Progenitor cell of endocrine pancreas (in vitro differentiated cells): ENCODE data around the gene TUBA1C. TPM values are rescaled to one million over a fixed set of nuclear protein-coding genes. Genes with fewer than 3 reads are reported as not detected.

Experiments used
- DNase-seq: peaks from one replicate; pipeline ENCODE4 v3.0.0; 2021; ENCODE audit warnings: low spot score; ENCODE audit not compliant: unreplicated experiment
- H3K27ac Mint-ChIP-seq: 2 replicates; pipeline ENCODE4 v1.8.0; 2021; ENCODE audit warnings: mild to moderate bottlenecking, moderate library complexity, mixed read lengths
- H3K27me3 Mint-ChIP-seq: 2 replicates; pipeline ENCODE4 v1.8.0; 2021; ENCODE audit warnings: mixed read lengths
- H3K36me3 Mint-ChIP-seq: 2 replicates; pipeline ENCODE4 v1.8.0; 2022; ENCODE audit warnings: mixed read lengths; ENCODE audit not compliant: insufficient read depth
- H3K4me1 Mint-ChIP-seq: 2 replicates; pipeline ENCODE4 v1.8.0; 2021; ENCODE audit warnings: low read depth, mixed read lengths
- H3K4me3 Mint-ChIP-seq: 2 replicates; pipeline ENCODE4 v1.8.0; 2021; ENCODE audit warnings: low read depth, mild to moderate bottlenecking, moderate library complexity, mixed read lengths
- H3K9me3 Mint-ChIP-seq: 2 replicates; pipeline ENCODE4 v1.8.0; 2021; ENCODE audit warnings: low read depth, mixed read lengths
- total RNA-seq: library from RNA; stranded (reverse); gene quantifications from 2 replicates; pipeline ENCODE4 v1.2.1, GENCODE V29; 2021
- TF ChIP-seq, protein P1 (sequence below): fragments of 200-600 bp; sonication (generic); IDR thresholded peaks from one replicate; pipeline ENCODE4 v1.5.0; 2021; ENCODE audit warnings: antibody characterized with exemption, mild to moderate bottlenecking; ENCODE audit not compliant: unreplicated experiment

TUBA1C gene
- total RNA-seq, 1 donor from 2014 or later, result 128 TPM

DNA sequence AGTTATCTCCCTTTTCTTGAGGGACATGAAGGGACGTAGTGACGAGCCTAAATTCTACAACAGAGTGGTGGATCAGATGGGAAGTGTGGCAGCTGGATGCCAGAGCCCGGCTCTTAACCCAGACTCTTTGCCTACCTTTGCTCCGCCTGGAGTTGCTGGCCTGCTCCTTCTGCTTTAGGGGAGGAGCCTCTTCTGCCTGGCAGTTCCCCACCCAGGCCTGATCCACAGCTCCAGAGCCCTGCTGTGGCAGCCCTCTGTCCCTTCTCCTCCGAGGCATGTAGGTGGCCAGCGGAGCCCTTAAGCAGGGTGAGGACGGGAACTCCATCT lies 27.8 kb downstream of the TUBA1C start:
- H3K4me1 Mint-ChIP-seq, result peaks cover 4% of the 10 kb centered on the region
- H3K9me3 Mint-ChIP-seq, result no peaks in the 10 kb centered on the region
- H3K27ac Mint-ChIP-seq, result no peak overlapping the region
- peaks cover 70% of the 10 kb centered on the region for H3K27me3 Mint-ChIP-seq
- no peak overlapping the region for H3K4me3 Mint-ChIP-seq
- H3K36me3 Mint-ChIP-seq, result no peaks in the 10 kb centered on the region
- DNase-seq, result no peak
- TF ChIP-seq, protein P1, sequence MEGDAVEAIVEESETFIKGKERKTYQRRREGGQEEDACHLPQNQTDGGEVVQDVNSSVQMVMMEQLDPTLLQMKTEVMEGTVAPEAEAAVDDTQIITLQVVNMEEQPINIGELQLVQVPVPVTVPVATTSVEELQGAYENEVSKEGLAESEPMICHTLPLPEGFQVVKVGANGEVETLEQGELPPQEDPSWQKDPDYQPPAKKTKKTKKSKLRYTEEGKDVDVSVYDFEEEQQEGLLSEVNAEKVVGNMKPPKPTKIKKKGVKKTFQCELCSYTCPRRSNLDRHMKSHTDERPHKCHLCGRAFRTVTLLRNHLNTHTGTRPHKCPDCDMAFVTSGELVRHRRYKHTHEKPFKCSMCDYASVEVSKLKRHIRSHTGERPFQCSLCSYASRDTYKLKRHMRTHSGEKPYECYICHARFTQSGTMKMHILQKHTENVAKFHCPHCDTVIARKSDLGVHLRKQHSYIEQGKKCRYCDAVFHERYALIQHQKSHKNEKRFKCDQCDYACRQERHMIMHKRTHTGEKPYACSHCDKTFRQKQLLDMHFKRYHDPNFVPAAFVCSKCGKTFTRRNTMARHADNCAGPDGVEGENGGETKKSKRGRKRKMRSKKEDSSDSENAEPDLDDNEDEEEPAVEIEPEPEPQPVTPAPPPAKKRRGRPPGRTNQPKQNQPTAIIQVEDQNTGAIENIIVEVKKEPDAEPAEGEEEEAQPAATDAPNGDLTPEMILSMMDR, result no peak

DNA sequence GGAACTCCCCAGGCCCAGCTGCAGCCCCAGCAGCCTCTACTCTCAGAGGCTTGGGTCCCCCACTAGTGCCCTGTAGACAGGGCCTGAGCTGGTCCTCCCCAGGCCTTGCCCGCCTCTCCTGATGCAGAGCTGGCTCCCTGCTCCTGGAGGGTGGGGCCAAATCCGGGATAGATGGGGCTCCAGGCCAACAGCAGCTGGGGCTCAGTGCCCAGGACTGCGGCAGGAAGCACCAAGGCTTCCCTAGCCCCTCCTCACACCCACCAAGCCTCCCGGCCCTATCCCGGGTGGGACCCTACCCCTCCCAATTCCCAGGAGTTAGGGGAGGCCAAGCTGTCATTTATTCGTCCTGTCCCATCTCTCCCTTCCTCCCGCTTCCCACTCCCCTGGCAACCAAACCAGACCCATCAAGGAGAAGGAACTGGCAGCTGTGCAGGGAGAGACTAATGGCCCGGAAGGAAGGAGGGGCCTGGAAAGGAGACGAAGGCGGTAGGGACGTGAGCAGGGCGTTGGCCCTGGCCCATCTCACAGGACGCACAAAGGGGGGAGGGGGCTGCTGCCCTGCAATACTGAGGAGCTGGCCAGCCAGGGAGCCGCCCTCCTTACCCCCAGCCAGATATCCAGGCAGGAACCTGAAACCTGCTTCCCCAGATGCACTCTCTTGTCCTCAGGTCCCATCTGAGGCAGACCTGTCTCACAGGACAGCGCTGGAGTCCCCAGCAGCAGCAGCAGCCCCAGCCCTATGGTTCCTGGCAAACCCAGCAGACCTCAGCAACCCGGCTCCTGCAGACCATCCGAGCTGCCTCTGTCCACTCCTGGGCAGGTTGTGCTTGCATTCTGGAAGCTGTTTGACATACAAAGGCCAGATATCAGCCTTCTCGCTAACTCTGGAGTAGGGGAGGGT lies 28.4 kb downstream of the TUBA1C start:
- TF ChIP-seq, protein P1, result no peak
- H3K9me3 Mint-ChIP-seq, result no peaks in the 10 kb centered on the region
- no peaks in the 10 kb centered on the region for H3K36me3 Mint-ChIP-seq
- H3K4me3 Mint-ChIP-seq, result no peak overlapping the region
- peaks cover 70% of the 10 kb centered on the region for H3K27me3 Mint-ChIP-seq
- no peak overlapping the region for H3K27ac Mint-ChIP-seq
- peaks cover 4% of the 10 kb centered on the region for H3K4me1 Mint-ChIP-seq
- DNase-seq, result no peak

DNA sequence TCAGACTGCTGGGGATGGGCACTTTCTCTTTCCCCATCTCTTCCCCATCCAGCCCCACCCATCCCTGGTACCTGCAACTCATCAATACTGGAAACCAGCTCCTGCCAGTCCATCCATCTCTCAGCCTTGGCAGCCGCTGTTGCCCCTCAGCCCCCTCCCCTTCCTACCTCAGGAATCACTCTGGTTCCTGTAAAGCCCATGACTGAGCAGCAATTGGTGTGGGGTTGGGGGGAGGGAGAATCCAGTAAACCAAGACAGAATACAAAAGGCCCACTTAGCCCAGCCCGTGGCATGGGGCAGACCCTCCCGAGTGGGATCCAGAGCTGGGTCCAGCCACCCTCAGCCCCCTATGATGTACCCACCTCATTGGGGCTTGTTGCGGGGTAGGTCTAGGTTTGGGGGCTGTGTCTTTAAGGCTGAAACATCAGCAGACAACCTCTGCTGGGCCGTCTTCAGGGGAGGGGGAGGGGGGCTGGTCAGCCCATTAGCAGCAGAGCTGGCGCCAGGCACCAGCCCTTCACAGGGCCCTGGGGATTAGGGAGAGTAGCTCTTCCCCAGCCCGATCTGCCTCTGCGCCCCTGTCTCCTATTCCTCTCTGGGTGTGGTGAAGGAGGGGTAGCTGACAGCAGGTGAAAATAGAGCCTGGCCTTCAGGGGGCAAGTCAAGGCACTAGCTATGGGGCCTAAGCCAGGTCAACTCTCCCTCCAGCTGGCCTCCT lies 29.4 kb downstream of the TUBA1C start:
- TF ChIP-seq, protein P1, result no peak

DNA sequence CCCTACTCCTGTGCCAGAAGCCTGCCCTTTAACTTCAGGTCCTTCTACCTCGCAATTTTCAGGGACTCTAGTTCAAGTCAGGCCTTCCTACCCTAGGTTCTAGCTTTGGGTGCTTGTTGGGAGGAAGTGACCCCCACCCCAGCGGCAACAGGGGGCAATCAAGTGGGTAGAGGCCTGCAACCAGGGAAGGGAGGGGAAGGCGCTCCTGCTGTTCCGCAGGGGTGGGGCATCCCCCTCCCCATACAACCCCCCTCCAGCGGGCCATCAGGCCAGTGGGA lies 29.9 kb downstream of the TUBA1C start:
- no peak overlapping the region for H3K4me3 Mint-ChIP-seq
- H3K36me3 Mint-ChIP-seq, result no peaks in the 10 kb centered on the region
- no peak for DNase-seq

More for the DNA sequence above, 29.4 kb downstream of the TUBA1C start:
- no peak for DNase-seq
- H3K36me3 Mint-ChIP-seq, result no peaks in the 10 kb centered on the region
- H3K27me3 Mint-ChIP-seq, result peaks cover 72% of the 10 kb centered on the region
- H3K27ac Mint-ChIP-seq, result no peak overlapping the region
- H3K9me3 Mint-ChIP-seq, result no peaks in the 10 kb centered on the region
- no peak overlapping the region for H3K4me3 Mint-ChIP-seq
- peaks cover 4% of the 10 kb centered on the region for H3K4me1 Mint-ChIP-seq

More for the DNA sequence above, 29.9 kb downstream of the TUBA1C start:
- Mint-ChIP-seq H3K27me3 (peaks cover 72% of the 10 kb centered on the region), H3K4me1 (peaks cover 4% of the 10 kb centered on the region), H3K9me3 (no peaks in the 10 kb centered on the region), H3K27ac (no peak overlapping the region)
- TF ChIP-seq, protein P1, result no peak
